ENCODE data around the gene E2F8. TPM values are rescaled to one million over a fixed set of nuclear protein-coding genes. Genes with fewer than 3 reads are reported as not detected.

Gene E2F8
- total and polyA plus RNA-seq, 9 of the 15 experiments (the other 6 are each of a cell fraction or from before 2014, with no cell fraction given) = 6.9 to 23.6 (median 12.1) TPM

DNA sequence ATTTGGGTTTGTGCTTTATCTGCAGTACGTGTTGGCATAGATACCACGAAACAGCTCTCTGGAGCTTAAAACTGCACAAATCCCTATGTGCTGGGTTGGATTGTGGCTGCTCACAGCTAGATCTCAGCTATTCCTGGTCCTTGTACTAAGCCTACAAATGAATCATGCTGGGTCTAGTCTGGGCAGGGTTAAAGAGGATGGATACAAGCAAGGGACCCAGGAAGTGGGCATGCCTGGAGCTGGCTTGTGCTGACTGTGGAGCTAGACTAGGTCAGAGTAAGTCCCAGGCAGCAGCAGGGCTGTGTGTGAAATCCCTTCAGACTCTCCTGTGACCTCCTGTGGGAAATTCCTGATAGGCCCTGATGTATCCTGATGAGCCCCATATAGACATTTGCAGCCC, 3.9 kb upstream of the E2F8 start:
- ChIA-PET CTCF (ENCODE audit: low intra/inter-chr PET ratio) (no interaction called here), POLR2A (interaction anchor here (0.7 kb wide), 1 partner anchor 38 kb away, joined by 3 read pairs; no protein-coding TSS in a partner anchor)
- ATAC-seq (no peak), DNase-seq (ENCODE audit: extremely low read depth in 1 of 4, low spot score in 3 of 4) (no peak), FAIRE-seq (no peak)
- Histone ChIP-seq H3K4me3 (no peak overlapping the region), H3K27me3 (ENCODE audit: control insufficient read depth in 2 of 2, insufficient read depth in 2 of 2, low read length in 2 of 2) (peaks cover 0 to 7% of the 10 kb centered on the region in 2 experiments; a peak in 2 of 5 replicates), H3K27ac (ENCODE audit: extremely low read depth, low read depth, low read length) (no peak overlapping the region), H3K4me2 (ENCODE audit: insufficient read depth, low read length) (no peak overlapping the region), H3K9me3 (replicated peaks; ENCODE audit: control insufficient read depth, insufficient read depth, low read depth, low read length) (no peaks in the 10 kb centered on the region), H3K9ac (ENCODE audit: insufficient read depth in 1 of 2, low read depth in 2 of 2, low read length in 2 of 2) (no peak overlapping the region), H3K4me1 (replicated peaks in 1 of 2; ENCODE audit: control insufficient read depth in 2 of 2, insufficient read depth in 2 of 2, low read length in 2 of 2) (peaks cover 4 to 14% of the 10 kb centered on the region in 2 experiments; a peak in 3 of 5 replicates), H3K9me1 (ENCODE audit: control insufficient read depth, insufficient read depth, low read length) (no peaks in the 10 kb centered on the region), H3K36me3 (ENCODE audit: control insufficient read depth, insufficient read depth, low read length) (no peaks in the 10 kb centered on the region), H2AFZ (ENCODE audit: low read depth, low read length) (no peak overlapping the region), H4K20me1 (replicated peaks; ENCODE audit: control insufficient read depth, insufficient read depth, low read length) (no peaks in the 10 kb centered on the region), H3K79me2 (ENCODE audit: control insufficient read depth, insufficient read depth, low read length) (peaks cover 11% of the 10 kb centered on the region)
- intact Hi-C loops (cut with micrococcal nuclease) = no loop called here
- WGBS (ENCODE audit: insufficient coverage, low coverage, missing lambda C conversion rate) = 7% methylated on average over 2 of the region's 2 CpGs
- in situ Hi-C loops (cut with MboI) = no loop called here
- BruUV-seq (replicated peaks) = no TSS peak
- no peak for TF ChIP-seq CSDE1 (IDR thresholded peaks at IDR 0.05)
- no peak for TF ChIP-seq LARP7 (IDR thresholded peaks at IDR 0.05)
- TF ChIP-seq ARID2 (IDR thresholded peaks at IDR 0.05) = no peak

DNA sequence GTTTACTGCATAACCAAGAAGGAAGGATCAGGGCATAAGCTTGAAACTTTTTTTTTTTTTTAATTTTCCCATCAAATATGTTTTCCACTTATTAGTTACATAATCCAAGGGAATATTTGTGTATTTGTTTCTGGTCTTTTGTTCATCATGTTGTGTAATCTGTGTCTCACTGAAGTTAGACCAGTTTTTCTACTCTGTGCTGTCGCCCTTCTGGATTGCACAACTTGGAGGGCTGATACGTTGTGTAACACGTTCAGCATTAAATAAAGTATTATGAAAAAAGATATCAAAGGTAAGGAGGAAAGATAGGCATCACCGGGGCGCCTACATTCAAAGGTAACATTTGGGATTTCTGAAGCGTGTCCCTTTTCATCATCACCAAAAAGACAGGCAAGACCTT, 3.3 kb upstream of the E2F8 start:
- no peak overlapping the region for H3K9ac ChIP-seq (ENCODE audit: insufficient read depth in 1 of 2, low read depth in 2 of 2, low read length in 2 of 2)
- ATAC-seq (no peak), DNase-seq (ENCODE audit: extremely low read depth in 1 of 4, low spot score in 3 of 4) (no peak), FAIRE-seq (no peak)
- no TSS peak for BruUV-seq (replicated peaks)
- H3K36me3 ChIP-seq (ENCODE audit: control insufficient read depth, insufficient read depth, low read length) = peaks cover 3% of the 10 kb centered on the region; the same call in 2 of the 3 replicates
- H3K27me3 ChIP-seq (ENCODE audit: control insufficient read depth in 2 of 2, insufficient read depth in 2 of 2, low read length in 2 of 2) = peaks cover 0 to 7% of the 10 kb centered on the region in 2 experiments; a peak in 2 of 5 replicates
- H3K4me1 ChIP-seq (replicated peaks in 1 of 2; ENCODE audit: control insufficient read depth in 2 of 2, insufficient read depth in 2 of 2, low read length in 2 of 2) = peaks cover 4 to 14% of the 10 kb centered on the region in 2 experiments; a peak in 3 of 5 replicates
- intact Hi-C loops (cut with micrococcal nuclease) (no loop called here), in situ Hi-C loops (cut with MboI) (no loop called here)
- no peak overlapping the region for H2AFZ ChIP-seq (ENCODE audit: low read depth, low read length)
- no peak overlapping the region for H3K4me2 ChIP-seq (ENCODE audit: insufficient read depth, low read length)
- H4K20me1 ChIP-seq (replicated peaks; ENCODE audit: control insufficient read depth, insufficient read depth, low read length) = no peaks in the 10 kb centered on the region
- no peaks in the 10 kb centered on the region for H3K9me1 ChIP-seq (ENCODE audit: control insufficient read depth, insufficient read depth, low read length)
- H3K9me3 ChIP-seq (replicated peaks; ENCODE audit: control insufficient read depth, insufficient read depth, low read depth, low read length) = no peaks in the 10 kb centered on the region
- TF ChIP-seq CEBPB (tag; IDR thresholded peaks at IDR 0.05) = peak; percentile 80
- TF ChIP-seq, protein P1, sequence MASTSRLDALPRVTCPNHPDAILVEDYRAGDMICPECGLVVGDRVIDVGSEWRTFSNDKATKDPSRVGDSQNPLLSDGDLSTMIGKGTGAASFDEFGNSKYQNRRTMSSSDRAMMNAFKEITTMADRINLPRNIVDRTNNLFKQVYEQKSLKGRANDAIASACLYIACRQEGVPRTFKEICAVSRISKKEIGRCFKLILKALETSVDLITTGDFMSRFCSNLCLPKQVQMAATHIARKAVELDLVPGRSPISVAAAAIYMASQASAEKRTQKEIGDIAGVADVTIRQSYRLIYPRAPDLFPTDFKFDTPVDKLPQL (IDR thresholded peaks at IDR 0.05; ENCODE audit: extremely low read depth, insufficient read length) = no peak
- no peak for TF ChIP-seq CEBPG (CRISPR knock-in tag; IDR thresholded peaks at IDR 0.05)
- TF ChIP-seq CEBPG (tag; conservative IDR thresholded peaks at IDR 0.05 in 1 of 2, IDR thresholded peaks at IDR 0.05 in 1 of 2) = peak in 1 of 2 experiments; percentile 38; a peak in 1 of 4 replicates
- H3K27ac ChIP-seq (ENCODE audit: extremely low read depth, low read depth, low read length) = no peak overlapping the region
- 38% methylated on average over 6 of the region's 6 CpGs for WGBS (ENCODE audit: insufficient coverage, low coverage, missing lambda C conversion rate)
- no peak overlapping the region for H3K4me3 ChIP-seq
- CTCF ChIA-PET (ENCODE audit: low intra/inter-chr PET ratio) = interaction anchor here (0.7 kb wide), 1 partner anchor 1110 kb away, joined by 3 read pairs; no protein-coding TSS in a partner anchor
- H3K79me2 ChIP-seq (ENCODE audit: control insufficient read depth, insufficient read depth, low read length) = peaks cover 16% of the 10 kb centered on the region
- POLR2A ChIA-PET = interaction anchor here (0.7 kb wide), 1 partner anchor 37 kb away, joined by 3 read pairs; no protein-coding TSS in a partner anchor

Data from K562 (cell line).